Activated naive CD8-positive, alpha-beta T cell (primary cell): ENCODE data around the gene TAF5L.
A peak's percentile ranks its signal among the peaks of the same experiment; 100 is the strongest.
"Not testable (repeated sequence)": the region's sequence is repeated elsewhere in the genome, so short reads cannot be mapped to it uniquely, and the experiment has no call there.

Experiments
- H3K27ac Mint-ChIP-seq: one replicate; pipeline ENCODE4 v1.8.0; 2021; ENCODE audit warnings: mixed read lengths
- H3K27me3 Mint-ChIP-seq: one replicate; pipeline ENCODE4 v1.8.0; 2021; ENCODE audit warnings: mixed read lengths
- H3K36me3 Mint-ChIP-seq: one replicate; pipeline ENCODE4 v1.8.0; 2021; ENCODE audit warnings: mixed read lengths
- H3K4me1 Mint-ChIP-seq: one replicate; pipeline ENCODE4 v1.8.0; 2021; ENCODE audit warnings: low read depth, mixed read lengths
- H3K4me3 Mint-ChIP-seq: one replicate; pipeline ENCODE4 v1.8.0; 2021; ENCODE audit warnings: mild to moderate bottlenecking, mixed read lengths
- H3K9me3 Mint-ChIP-seq: one replicate; pipeline ENCODE4 v1.8.0; 2021; ENCODE audit warnings: low read depth, mixed read lengths

TAF5L gene

DNA sequence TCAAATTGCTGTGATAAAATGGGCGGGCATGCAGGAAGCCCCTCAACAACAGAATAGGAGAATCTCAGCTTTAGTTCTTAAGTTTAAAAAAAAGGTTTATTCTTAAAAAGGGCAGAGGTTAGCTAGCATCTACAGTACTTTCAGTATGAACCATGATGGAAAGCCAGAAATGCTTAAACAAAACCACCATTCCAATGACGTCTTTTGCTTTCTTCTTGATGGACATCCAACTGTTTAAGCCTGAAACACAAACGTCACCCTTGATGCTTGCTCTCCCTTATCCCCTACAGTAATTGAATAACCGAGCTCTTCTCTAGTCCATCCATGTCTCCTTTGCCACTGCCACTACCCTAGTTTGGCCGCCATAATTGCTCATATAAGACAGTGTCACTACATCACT is 25.7 kb downstream of the TAF5L start:
- Mint-ChIP-seq H3K27ac (no peak overlapping the region), H3K27me3 (no peaks in the 10 kb centered on the region), H3K4me3 (no peak overlapping the region), H3K9me3 (no peaks in the 10 kb centered on the region), H3K4me1 (peaks cover 10% of the 10 kb centered on the region), H3K36me3 (peaks cover 25% of the 10 kb centered on the region)

DNA sequence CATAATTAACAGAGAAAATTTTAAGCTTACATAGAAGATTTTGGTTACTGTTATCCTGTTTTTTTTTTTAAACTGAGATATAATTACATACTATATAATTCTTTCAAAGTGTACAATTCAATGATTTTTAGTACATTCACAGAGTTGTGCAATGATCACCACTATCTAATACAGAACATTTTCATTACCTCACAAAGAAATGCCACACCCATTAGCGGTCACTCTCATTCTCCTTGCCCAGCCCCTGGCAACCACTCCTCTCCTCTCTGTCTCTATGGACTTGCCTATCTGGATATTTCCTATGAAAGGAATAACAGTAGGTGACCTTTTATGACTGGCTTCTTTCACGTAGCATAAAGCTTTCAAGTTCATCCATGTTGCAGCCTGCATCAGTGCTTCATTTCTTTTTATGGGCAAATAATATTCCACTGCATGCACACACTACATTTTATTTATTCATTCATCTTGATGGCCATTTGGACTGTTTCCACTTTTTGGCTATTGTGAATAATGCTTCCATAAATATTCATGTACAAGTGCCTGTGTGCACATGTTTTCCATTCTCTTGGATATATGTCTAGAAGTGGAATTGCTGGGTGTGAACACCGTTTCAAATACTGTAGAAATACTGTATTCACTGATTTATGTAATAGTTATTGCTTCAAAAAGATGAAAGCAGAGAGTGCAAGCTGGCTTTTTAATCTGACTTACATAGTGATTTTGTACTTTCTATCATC is 26.5 kb downstream of the TAF5L start:
- H3K36me3 Mint-ChIP-seq, result peaks cover 23% of the 10 kb centered on the region
- H3K4me1 Mint-ChIP-seq, result peaks cover 10% of the 10 kb centered on the region
- no peak overlapping the region for H3K27ac Mint-ChIP-seq
- H3K27me3 Mint-ChIP-seq, result no peaks in the 10 kb centered on the region
- no peaks in the 10 kb centered on the region for H3K9me3 Mint-ChIP-seq
- H3K4me3 Mint-ChIP-seq, result no peak overlapping the region

DNA sequence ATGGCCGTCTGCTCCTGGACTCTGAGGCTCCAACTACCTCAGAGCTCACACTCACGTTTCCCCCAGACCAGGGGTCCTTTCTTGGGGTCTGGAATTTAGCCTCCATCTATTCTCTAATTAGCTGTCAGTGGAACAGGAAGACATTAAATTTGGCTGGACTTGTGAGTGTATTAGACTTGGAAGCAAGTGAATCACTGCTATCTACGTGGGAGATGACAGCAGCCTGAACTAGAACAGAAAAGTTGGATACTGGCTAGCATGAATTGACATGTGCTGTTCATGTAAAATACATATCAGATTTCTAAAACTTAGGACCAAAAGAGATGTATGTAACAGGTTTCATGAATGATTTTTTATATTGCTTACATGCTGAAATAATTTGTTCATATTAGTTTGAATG is 28.0 kb downstream of the TAF5L start:
- Mint-ChIP-seq H3K36me3 (peaks cover 21% of the 10 kb centered on the region), H3K27me3 (no peaks in the 10 kb centered on the region), H3K9me3 (no peaks in the 10 kb centered on the region), H3K4me1 (peaks cover 10% of the 10 kb centered on the region), H3K4me3 (no peak overlapping the region), H3K27ac (no peak overlapping the region)

GRCh38 chr1:229596925-229597699 is 28.8 kb downstream of the TAF5L start:
- Mint-ChIP-seq H3K4me3 (no peak overlapping the region), H3K27me3 (no peaks in the 10 kb centered on the region), H3K9me3 (no peaks in the 10 kb centered on the region), H3K27ac (peak overlapping the region; percentile 64), H3K36me3 (peaks cover 14% of the 10 kb centered on the region), H3K4me1 (peaks cover 10% of the 10 kb centered on the region)

- not testable (repeated sequence) for H3K4me1 Mint-ChIP-seq, H3K27me3 Mint-ChIP-seq, H3K9me3 Mint-ChIP-seq, H3K36me3 Mint-ChIP-seq, H3K27ac Mint-ChIP-seq, H3K4me3 Mint-ChIP-seq
These were observed 30.0 kb downstream of the TAF5L start for GRCh38 chr1:229595876-229596275.

GRCh38 chr1:229594227-229595008 is 31.5 kb downstream of the TAF5L start:
- H3K27ac Mint-ChIP-seq, result no peak overlapping the region
- no peaks in the 10 kb centered on the region for H3K9me3 Mint-ChIP-seq

DNA sequence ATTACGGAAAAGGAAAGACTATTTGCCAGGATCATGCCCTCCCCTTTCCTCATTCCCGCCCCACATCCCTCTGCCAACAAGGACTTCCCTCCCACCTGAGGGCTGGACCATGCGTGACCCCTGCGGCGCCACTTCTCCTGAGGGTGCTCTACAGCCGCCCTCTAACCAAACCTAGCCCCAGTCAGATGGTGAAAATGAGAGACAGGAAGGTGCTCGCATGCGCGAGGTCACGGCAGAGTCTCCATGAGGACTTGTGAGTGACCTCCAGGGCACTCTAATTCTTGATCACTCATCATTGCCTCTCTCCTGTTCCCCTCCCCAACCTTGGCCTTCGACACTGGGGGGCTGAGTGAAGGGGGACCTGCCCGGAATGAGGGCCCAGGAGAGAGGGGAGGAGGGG is 32.1 kb downstream of the TAF5L start:
- peaks cover 2% of the 10 kb centered on the region for H3K36me3 Mint-ChIP-seq
- no peak overlapping the region for H3K4me3 Mint-ChIP-seq
- H3K4me1 Mint-ChIP-seq, result peaks cover 8% of the 10 kb centered on the region
- H3K27me3 Mint-ChIP-seq, result no peaks in the 10 kb centered on the region
- no peaks in the 10 kb centered on the region for H3K9me3 Mint-ChIP-seq
- no peak overlapping the region for H3K27ac Mint-ChIP-seq

More at GRCh38 chr1:229594227-229595008, 31.5 kb downstream of the TAF5L start:
- Mint-ChIP-seq H3K4me1 (peaks cover 8% of the 10 kb centered on the region), H3K36me3 (peaks cover 2% of the 10 kb centered on the region), H3K4me3 (no peak overlapping the region), H3K27me3 (no peaks in the 10 kb centered on the region)

DNA sequence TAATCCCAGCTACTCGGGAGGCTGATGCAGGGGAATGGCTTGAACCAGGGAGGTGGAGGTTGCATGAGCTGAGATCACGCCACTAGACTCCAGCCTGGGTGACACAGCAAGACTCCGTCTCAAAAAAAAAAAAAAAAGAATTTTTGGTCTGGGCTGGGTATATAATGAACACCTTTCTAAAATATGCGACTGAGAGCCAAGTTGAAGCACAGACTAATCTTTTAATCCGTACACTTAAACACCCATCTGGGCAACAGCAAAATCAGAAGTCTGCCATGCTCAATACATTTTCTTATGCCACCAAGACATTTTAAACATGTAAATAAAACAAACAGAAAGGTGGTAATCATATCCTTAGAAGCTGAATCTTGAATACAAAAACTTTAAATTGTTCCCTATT is 35.8 kb downstream of the TAF5L start:
- Mint-ChIP-seq H3K27ac (no peak overlapping the region), H3K36me3 (no peaks in the 10 kb centered on the region)

GRCh38 chr1:229585338-229585737 is 40.6 kb downstream of the TAF5L start:
- no peaks in the 10 kb centered on the region for H3K9me3 Mint-ChIP-seq
- no peak overlapping the region for H3K4me3 Mint-ChIP-seq
- no peaks in the 10 kb centered on the region for H3K4me1 Mint-ChIP-seq
- no peaks in the 10 kb centered on the region for H3K36me3 Mint-ChIP-seq
- H3K27ac Mint-ChIP-seq, result no peak overlapping the region
- H3K27me3 Mint-ChIP-seq, result no peaks in the 10 kb centered on the region

More for the DNA sequence above, 35.8 kb downstream of the TAF5L start:
- no peak overlapping the region for H3K4me3 Mint-ChIP-seq
- no peaks in the 10 kb centered on the region for H3K9me3 Mint-ChIP-seq
- no peaks in the 10 kb centered on the region for H3K27me3 Mint-ChIP-seq
- H3K4me1 Mint-ChIP-seq, result no peaks in the 10 kb centered on the region

- Mint-ChIP-seq H3K9me3 (no peaks in the 10 kb centered on the region), H3K4me1 (no peaks in the 10 kb centered on the region), H3K27ac (no peak overlapping the region), H3K36me3 (no peaks in the 10 kb centered on the region), H3K27me3 (peaks cover 3% of the 10 kb centered on the region), H3K4me3 (no peak overlapping the region)
These were observed 43.2 kb downstream of the TAF5L start for GRCh38 chr1:229582715-229583114.

- Mint-ChIP-seq H3K4me3 (no peak overlapping the region), H3K9me3 (no peaks in the 10 kb centered on the region), H3K36me3 (no peaks in the 10 kb centered on the region), H3K27me3 (peaks cover 3% of the 10 kb centered on the region), H3K27ac (no peak overlapping the region), H3K4me1 (no peaks in the 10 kb centered on the region)
These were observed 43.8 kb downstream of the TAF5L start for GRCh38 chr1:229582011-229582694.

DNA sequence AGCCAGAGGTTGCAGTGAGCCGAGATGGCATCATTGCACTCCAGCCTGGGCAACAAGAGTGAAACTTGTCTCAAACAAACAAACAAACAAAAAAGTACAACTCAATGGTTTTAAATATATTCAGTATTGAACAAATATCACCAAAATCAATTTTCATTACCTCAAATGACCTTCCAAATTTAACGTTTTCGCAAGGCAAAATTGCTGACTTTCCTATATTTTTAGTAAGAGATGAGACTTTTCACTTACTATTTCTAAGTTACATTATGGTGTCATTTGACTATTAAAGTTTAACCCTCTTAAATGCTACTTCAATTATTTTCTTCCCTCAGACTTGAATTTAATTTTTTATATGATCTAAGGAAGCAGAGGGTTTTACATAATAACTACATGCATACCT is 44.4 kb downstream of the TAF5L start:
- Mint-ChIP-seq H3K27me3 (peaks cover 3% of the 10 kb centered on the region), H3K4me1 (no peaks in the 10 kb centered on the region), H3K36me3 (no peaks in the 10 kb centered on the region), H3K9me3 (no peaks in the 10 kb centered on the region), H3K4me3 (no peak overlapping the region), H3K27ac (no peak overlapping the region)

DNA sequence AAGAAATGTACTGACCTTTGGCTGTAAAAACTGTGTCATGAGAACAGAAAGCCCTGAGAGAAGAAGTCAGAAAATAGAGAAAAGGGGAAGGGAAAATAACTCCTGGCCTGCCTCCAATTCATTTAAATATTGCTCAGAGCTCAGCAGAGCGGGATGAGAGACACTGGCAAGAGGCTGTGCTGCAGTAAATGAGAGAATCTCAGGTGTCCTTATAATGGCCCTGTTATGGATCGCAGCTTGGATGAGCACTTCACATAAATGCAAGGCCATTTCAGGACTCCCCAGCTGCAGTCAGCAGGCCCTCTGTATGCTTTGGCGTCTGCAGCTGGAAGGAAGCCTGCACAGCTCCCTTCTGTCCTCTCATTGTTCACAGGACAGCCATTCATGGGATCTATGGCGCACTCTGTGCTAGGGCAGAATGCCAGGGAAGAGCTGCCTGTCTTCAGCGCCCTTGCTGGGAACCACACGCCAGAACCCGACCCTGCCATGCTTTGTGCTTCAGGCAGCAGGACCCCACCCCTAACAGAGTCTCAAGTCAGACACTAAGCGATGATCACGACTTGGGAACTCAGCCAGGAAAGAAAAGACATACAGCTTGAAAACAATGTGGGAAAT is 46.8 kb downstream of the TAF5L start:
- H3K27me3 Mint-ChIP-seq, result peaks cover 3% of the 10 kb centered on the region
- H3K4me3 Mint-ChIP-seq, result no peak overlapping the region
- no peaks in the 10 kb centered on the region for H3K4me1 Mint-ChIP-seq
- no peak overlapping the region for H3K27ac Mint-ChIP-seq
- no peaks in the 10 kb centered on the region for H3K9me3 Mint-ChIP-seq
- H3K36me3 Mint-ChIP-seq, result no peaks in the 10 kb centered on the region
